GM12878 (cell line): ENCODE measurements around the gene LAMA2.

ENCODE experiments used
- CTCF ChIP-seq, 3 experiments: IDR thresholded peaks in 2 of 3; conservative IDR thresholded peaks in 1 of 3; 2 replicates each; pipeline ENCODE4 v1.5.1; 2011; ENCODE audit warnings: low read depth in 3 of 3, low read length in 3 of 3, mild to moderate bottlenecking in 3 of 3, control low read depth in 2 of 3, moderate library complexity in 2 of 3, inconsistent platforms in 1 of 3, mixed read lengths in 1 of 3; ENCODE audit not compliant: control insufficient read depth in 2 of 3, insufficient read depth in 1 of 3; ENCODE audit errors: extremely low read depth in 1 of 3
- EZH2 ChIP-seq: IDR thresholded peaks from 2 replicates; pipeline ENCODE4 v1.6.1; 2012; ENCODE audit warnings: low read depth, mild to moderate bottlenecking, control low read depth, inconsistent platforms, low read length, borderline replicate concordance; ENCODE audit not compliant: control insufficient read depth
- JUND ChIP-seq: IDR thresholded peaks from 2 replicates; pipeline ENCODE4 v1.6.1; 2012; ENCODE audit warnings: low read depth, mild to moderate bottlenecking, low read length, improper control_type of control experiment, moderate library complexity
- PBX3 ChIP-seq: IDR thresholded peaks from 2 replicates; pipeline ENCODE4 v1.6.1; 2011; ENCODE audit warnings: mild to moderate bottlenecking, low read depth, low read length, moderate library complexity; ENCODE audit not compliant: insufficient replicate concordance
- POLR2AphosphoS5 ChIP-seq: IDR thresholded peaks from 2 replicates; pipeline ENCODE4 v1.6.1; 2011; ENCODE audit warnings: mild to moderate bottlenecking, low read length, inconsistent platforms
- WRNIP1 ChIP-seq: IDR thresholded peaks from 2 replicates; pipeline ENCODE4 v1.6.1; 2011; ENCODE audit warnings: low read depth, low read length, improper control_type of control experiment, borderline replicate concordance
- YY1 ChIP-seq: IDR thresholded peaks from 2 replicates; pipeline ENCODE4 v1.6.1; 2011; ENCODE audit warnings: low read depth, mild to moderate bottlenecking, low read length

- TF ChIP-seq CTCF (IDR thresholded peaks at IDR 0.05 in 2 of 3, conservative IDR thresholded peaks at IDR 0.05 in 1 of 3; ENCODE audit: control insufficient read depth in 2 of 3, extremely low read depth in 1 of 3, insufficient read depth in 1 of 3, low read depth in 3 of 3, low read length in 3 of 3) (no peak), YY1 (no peak), EZH2 (no peak), POLR2AphosphoS5 (no peak), PBX3 (no peak), JUND (no peak), WRNIP1 (no peak)
These were observed 49.1 kb downstream of the LAMA2 start for GRCh38 chr6:128932061-128932460.
